Gastrocnemius medialis (tissue), 4 donors: ENCODE results near the gene CHN2.

Experiments used
- POLR2A ChIP-seq, 2 donors: fragments of 450-650 bp; IDR thresholded peaks; one replicate each; pipeline ENCODE4 v1.6.1; 2017; ENCODE audit warnings: antibody characterized with exemption in 2 of 2, mild to moderate bottlenecking in 2 of 2, moderate library complexity in 2 of 2
- TF ChIP-seq, protein P1 (sequence below), 5 experiments: fragments of 450-650 bp in 3 of 5; fragments of 200-600 bp in 2 of 5; sonication (generic) in 2 of 5; IDR thresholded peaks in 4 of 5; conservative IDR thresholded peaks in 1 of 5; 1 replicate in 4 of 5; 2 replicates in 1 of 5; pipeline ENCODE4 v1.5.1; 2016 to 2019; ENCODE audit warnings: antibody characterized with exemption in 5 of 5, mild to moderate bottlenecking in 3 of 5, moderate library complexity in 3 of 5

DNA sequence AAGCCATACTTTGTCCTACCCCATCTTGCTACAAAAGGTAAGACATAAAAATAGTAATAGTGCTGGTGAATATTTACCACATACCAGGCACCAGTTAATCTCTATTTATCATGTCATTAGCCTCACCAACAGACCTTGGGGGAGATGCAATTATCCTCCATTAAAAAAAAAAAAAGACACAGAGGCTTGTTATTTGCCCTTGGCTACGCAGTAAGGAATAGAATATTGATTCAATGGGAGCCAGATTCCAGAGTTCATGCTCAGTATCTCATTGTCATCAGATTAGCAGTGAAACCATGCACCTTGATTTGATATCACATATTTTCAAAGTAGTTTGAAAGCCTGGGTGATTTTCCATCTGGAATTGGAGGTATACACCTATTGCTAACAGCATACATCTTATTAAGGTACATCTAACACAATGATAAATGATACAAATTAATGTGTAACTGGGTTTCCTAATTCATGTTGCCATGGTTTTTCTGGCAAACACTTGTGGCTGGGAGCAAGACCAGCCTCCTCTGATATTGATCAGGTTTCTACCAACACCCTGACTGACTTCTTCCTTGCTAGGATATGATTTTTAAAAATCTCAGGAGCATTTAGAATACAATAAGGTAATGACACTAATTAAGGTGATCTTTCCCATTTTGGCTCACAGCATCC is 301.9 kb downstream of the CHN2 start:
- TF ChIP-seq, protein P1, sequence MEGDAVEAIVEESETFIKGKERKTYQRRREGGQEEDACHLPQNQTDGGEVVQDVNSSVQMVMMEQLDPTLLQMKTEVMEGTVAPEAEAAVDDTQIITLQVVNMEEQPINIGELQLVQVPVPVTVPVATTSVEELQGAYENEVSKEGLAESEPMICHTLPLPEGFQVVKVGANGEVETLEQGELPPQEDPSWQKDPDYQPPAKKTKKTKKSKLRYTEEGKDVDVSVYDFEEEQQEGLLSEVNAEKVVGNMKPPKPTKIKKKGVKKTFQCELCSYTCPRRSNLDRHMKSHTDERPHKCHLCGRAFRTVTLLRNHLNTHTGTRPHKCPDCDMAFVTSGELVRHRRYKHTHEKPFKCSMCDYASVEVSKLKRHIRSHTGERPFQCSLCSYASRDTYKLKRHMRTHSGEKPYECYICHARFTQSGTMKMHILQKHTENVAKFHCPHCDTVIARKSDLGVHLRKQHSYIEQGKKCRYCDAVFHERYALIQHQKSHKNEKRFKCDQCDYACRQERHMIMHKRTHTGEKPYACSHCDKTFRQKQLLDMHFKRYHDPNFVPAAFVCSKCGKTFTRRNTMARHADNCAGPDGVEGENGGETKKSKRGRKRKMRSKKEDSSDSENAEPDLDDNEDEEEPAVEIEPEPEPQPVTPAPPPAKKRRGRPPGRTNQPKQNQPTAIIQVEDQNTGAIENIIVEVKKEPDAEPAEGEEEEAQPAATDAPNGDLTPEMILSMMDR (IDR thresholded peaks at IDR 0.05 in 4 of 5, conservative IDR thresholded peaks at IDR 0.05 in 1 of 5) = no peak
- no peak for TF ChIP-seq POLR2A (IDR thresholded peaks at IDR 0.05)
